HAP-1 (cell line): ENCODE measurements around the gene KCNQ1.

Source experiments
- DNase-seq, 2 experiments: peaks; one replicate each; pipeline ENCODE4 v3.0.0-alpha.2; 2016 to 2020; ENCODE audit warnings: low spot score in 2 of 2
- H3K27me3 ChIP-seq: fragments of 250-450 bp; sonication (Bioruptor Pico); 2 replicates; pipeline ENCODE4 v1.5.1; 2020; ENCODE audit warnings: low read depth, mild to moderate bottlenecking, moderate library complexity
- H3K36me3 ChIP-seq: fragments of 250-450 bp; sonication (Bioruptor Pico); replicated peaks from 2 replicates; pipeline ENCODE4 v1.5.1; 2020; ENCODE audit warnings: mild to moderate bottlenecking
- H3K4me1 ChIP-seq: fragments of 250-450 bp; sonication (Bioruptor Pico); 2 replicates; pipeline ENCODE4 v1.5.1; 2020; ENCODE audit warnings: mild to moderate bottlenecking
- H3K4me3 ChIP-seq: fragments of 250-450 bp; sonication (Bioruptor Pico); 2 replicates; pipeline ENCODE4 v1.5.1; 2020; ENCODE audit warnings: mild to moderate bottlenecking, moderate library complexity
- H3K9me3 ChIP-seq: fragments of 250-450 bp; sonication (Bioruptor Pico); 2 replicates; pipeline ENCODE4 v1.5.1; 2020; ENCODE audit warnings: mild to moderate bottlenecking, moderate library complexity
- in situ Hi-C: fragments of 300-500 bp; cut with MboI; formaldehyde crosslinking; loops from 3 replicates; pipeline ENCODE4 v1.14.3; 2020; ENCODE audit warnings: low sequenced_read_pairs, inconsistent platforms, mixed read lengths

KCNQ1 gene

DNA sequence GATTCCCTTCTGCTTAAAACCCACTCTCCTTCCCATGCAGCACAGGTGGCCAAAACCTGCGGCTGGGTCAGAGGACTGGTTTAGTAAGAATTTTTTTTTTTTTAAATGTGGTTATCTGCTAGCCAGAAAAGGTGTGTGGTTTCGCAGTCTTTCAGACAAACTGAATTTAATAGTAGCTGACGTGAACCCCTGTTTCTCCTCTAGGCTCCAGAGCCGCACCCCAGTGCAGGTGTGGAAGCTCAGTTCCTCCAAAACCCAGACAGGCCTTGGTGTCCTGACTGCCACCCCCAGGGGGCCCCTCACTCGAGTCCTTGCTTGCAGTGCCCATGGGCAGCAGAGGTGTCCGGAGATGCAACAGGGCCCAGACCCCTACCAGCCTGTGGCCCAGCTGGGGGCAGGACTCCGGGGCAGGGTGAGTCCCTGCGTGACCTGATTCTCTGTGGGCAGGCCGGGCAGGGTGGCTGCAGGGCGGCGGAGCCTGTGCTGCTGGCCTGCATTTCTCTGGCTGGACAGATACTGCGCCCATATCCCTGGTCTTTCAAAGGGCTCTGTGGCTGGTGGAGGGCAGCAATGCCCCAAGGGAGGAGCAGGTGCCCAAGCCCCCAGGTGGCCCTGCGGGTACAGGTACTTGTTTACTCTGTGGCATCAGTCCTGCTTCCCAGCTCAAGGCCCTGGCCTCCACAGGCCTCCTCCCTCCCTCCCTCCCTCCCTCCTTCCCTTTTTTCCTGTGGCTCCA, 15.2 kb downstream of the KCNQ1 start:
- no peaks in the 10 kb centered on the region for H3K9me3 ChIP-seq
- H3K27me3 ChIP-seq: no peaks in the 10 kb centered on the region
- no peaks in the 10 kb centered on the region for H3K36me3 ChIP-seq
- DNase-seq: peak in 1 of 2 experiments; percentile 4
- in situ Hi-C loops: no loop called here
- no peaks in the 10 kb centered on the region for H3K4me1 ChIP-seq
- H3K4me3 ChIP-seq: no peak overlapping the region

DNA sequence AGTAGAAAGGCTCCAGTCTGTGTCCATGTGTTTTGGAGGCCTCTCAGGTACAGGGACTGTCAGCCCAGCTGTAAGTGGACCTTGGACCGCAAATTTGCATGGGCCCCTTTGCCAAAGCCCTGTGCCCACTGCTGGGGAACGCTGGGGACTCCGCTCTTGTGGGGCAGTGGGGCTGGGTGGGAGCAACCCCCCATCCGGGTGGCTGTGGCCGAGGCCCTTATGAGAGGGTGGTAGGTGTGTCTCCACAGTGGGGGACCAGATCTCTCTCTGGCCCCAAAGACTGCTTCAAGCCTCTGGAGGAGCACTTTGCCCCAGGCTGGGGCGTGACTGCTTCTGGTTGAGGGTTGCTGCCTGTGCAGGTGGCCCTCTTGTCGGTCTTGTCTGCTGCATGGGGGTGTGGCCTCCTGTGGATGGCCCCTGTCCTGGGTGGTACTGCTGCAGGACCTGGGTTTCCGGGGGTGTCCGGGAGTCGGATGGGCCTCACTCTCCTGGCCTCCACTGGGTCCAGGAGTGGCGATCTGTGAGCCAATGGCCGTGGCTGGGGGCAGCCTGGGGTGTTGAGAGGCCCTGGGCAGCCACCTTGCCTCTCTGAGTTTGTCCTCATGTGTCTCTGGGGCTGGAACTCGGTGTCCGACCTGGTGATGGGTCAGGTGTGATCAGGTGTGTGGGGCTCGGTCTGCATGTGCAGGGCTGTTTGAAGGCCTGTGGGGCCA, 15.9 kb downstream of the KCNQ1 start:
- in situ Hi-C loops: no loop called here
- H3K36me3 ChIP-seq: no peaks in the 10 kb centered on the region
- no peaks in the 10 kb centered on the region for H3K4me1 ChIP-seq
- H3K27me3 ChIP-seq: no peaks in the 10 kb centered on the region
- H3K9me3 ChIP-seq: no peaks in the 10 kb centered on the region
- DNase-seq: peak in 1 of 2 experiments; percentile 7
- no peak overlapping the region for H3K4me3 ChIP-seq

DNA sequence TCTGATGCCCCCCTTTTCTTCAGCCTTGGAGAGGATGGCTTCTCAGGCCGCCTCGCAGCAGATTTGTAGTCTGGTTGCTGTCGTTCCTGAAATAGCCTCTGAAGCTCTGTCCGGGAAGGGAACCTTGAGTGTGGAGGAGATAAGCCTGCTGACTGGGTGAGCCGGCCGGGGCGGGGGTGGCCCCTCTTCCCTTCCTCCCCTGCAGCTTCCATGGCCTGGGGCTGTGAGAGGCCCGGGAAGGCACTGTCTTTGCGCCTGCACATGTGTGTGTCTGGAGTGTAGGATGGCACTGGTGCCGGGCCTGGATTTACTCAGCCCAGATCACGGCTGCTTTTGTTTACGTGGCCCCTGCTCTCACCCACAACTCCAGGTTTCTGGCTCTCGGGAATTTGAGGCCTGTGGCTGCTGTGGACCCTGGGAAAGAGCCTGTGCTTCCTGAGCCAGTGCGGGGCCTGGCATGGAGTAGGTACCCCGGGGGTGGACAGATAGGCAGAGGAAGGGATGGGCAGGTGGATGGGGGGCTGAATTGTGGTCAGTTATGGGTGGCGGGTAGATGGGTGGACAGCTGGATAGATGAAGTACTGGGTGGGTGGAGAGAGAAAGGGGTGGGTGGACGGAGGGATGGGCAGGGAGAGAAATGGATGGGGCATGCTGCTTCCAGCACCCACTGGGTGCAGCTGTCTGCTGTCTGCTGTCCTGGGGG, 16.6 kb downstream of the KCNQ1 start:
- in situ Hi-C loops: no loop called here
- no peak for DNase-seq
- no peaks in the 10 kb centered on the region for H3K36me3 ChIP-seq
- H3K4me1 ChIP-seq: no peaks in the 10 kb centered on the region
- no peaks in the 10 kb centered on the region for H3K27me3 ChIP-seq
- H3K9me3 ChIP-seq: no peaks in the 10 kb centered on the region
- H3K4me3 ChIP-seq: no peak overlapping the region

DNA sequence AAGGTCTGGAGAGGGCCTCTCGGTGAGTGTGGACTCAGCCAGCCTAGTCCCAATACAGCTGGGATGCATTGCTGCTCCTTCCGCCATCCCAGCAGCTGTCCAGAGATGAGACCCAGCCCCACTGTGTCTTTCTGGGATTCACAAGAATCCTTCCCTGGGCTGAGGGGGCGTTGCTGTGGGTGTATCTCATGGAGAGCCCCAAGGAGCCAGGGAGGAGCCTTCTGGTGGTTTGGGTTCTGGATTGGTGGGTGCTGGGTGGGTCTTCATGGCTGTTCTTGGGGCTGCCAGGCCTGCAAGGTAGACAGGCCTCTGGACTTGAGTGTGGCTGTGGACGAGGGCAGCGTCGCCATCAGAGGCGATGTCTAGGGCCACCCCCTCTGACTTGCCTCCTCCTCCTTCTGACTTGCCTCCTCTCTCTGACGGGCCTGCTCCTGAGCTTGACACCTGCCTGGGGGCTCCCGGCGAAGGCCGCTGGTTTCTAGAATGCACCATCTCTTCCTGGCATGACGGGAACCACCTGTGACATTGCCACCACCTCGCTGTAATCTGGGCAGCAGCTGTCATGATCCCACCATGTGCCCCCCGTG, 17.2 kb downstream of the KCNQ1 start:
- Histone ChIP-seq H3K36me3 (no peaks in the 10 kb centered on the region), H3K27me3 (no peaks in the 10 kb centered on the region), H3K9me3 (no peaks in the 10 kb centered on the region), H3K4me1 (no peaks in the 10 kb centered on the region), H3K4me3 (no peak overlapping the region)
- no peak for DNase-seq
- in situ Hi-C loops: no loop called here

DNA sequence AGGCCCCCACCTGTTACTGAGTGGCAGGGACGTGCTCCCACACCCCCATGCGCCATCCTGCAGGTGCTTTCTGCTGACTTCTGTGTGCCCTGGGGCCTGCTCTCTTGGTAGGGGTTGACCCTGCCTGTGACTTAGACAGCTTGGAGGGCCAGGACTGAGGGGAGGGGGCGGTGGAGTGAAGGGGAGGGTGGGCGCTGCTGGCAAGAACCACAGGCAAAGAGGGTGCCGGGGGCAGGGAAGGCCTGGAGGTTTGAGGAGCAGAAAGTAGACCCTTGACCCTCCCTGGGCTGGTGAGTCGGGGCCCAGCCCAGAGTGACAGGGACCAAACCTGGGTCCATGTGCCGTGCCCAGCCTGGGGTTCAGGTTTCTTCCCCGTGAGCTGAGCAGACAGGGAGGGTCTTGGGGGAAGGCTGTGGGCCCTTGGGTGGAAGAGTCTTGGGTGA, 17.8 kb downstream of the KCNQ1 start:
- in situ Hi-C loops: no loop called here
- Histone ChIP-seq H3K36me3 (no peaks in the 10 kb centered on the region), H3K4me1 (no peaks in the 10 kb centered on the region), H3K9me3 (no peaks in the 10 kb centered on the region), H3K4me3 (no peak overlapping the region), H3K27me3 (no peaks in the 10 kb centered on the region)
- DNase-seq: no peak

DNA sequence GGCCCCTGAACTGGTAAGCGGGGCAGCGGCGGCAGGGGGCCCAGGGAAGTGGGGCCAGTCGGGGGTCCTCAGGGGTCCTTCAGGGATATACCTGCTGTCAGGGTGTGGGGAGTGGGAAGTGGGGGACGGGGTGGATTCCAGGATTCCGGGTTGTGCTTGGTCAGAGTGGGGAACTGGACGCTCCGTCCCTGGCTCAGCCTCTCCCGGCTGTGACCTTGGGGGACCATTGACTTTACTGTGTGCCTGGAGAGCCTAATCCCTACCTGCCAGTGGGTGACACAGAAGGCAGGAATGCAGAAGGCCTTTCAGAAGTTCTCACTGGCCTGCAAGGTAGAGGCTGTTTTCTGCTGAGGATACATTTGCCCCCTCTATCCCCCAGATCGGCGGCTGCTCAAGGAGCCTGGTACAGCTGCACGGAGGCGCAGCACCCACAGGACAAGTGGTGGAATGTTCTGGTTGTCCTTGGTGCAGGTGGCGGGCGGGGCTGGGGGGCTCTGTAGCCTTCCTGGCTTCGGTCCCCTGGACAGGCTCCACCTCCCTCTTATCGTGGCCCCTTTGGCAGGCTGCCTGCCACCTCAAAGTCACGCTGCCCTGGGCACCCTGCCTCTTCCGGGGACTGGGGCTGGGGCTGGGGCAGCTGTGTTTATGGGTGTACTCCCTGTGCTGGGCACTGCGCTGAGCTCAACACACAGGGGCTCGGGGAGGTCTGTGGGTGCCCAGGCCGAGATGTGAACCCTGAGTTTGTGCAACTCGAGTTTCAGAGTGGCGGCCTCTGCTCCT, 18.4 kb downstream of the KCNQ1 start:
- Histone ChIP-seq H3K36me3 (no peaks in the 10 kb centered on the region), H3K27me3 (no peaks in the 10 kb centered on the region), H3K4me3 (no peak overlapping the region), H3K9me3 (no peaks in the 10 kb centered on the region), H3K4me1 (no peaks in the 10 kb centered on the region)
- in situ Hi-C loops: no loop called here
- DNase-seq: no peak

DNA sequence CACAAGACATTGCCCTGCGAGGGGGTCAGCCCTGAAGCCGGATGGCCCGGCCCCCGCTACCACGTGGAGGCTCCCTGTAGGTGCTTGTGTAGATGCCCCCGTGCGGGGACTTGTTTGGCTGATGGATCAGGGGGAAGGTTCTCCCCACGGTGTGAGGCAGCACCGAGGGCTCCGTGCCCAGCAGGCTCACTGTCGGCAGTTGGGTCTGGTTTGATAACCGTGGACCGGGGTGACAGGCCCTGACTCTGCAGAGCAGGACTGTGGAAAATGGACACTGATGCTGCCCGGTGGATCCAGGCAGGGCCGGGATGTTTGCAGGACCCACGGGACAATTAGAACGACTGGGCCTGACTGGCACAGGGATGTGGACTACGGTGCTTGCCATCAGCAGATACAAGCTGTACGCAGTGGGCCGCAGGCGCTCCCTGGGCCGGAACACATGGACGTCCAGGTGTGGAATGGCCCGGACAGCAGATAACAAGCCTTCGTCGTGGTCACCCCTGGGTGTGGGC, 19.0 kb downstream of the KCNQ1 start:
- Histone ChIP-seq H3K9me3 (no peaks in the 10 kb centered on the region), H3K4me3 (no peak overlapping the region), H3K27me3 (no peaks in the 10 kb centered on the region), H3K36me3 (no peaks in the 10 kb centered on the region), H3K4me1 (no peaks in the 10 kb centered on the region)
- DNase-seq: no peak
- in situ Hi-C loops: no loop called here

DNA sequence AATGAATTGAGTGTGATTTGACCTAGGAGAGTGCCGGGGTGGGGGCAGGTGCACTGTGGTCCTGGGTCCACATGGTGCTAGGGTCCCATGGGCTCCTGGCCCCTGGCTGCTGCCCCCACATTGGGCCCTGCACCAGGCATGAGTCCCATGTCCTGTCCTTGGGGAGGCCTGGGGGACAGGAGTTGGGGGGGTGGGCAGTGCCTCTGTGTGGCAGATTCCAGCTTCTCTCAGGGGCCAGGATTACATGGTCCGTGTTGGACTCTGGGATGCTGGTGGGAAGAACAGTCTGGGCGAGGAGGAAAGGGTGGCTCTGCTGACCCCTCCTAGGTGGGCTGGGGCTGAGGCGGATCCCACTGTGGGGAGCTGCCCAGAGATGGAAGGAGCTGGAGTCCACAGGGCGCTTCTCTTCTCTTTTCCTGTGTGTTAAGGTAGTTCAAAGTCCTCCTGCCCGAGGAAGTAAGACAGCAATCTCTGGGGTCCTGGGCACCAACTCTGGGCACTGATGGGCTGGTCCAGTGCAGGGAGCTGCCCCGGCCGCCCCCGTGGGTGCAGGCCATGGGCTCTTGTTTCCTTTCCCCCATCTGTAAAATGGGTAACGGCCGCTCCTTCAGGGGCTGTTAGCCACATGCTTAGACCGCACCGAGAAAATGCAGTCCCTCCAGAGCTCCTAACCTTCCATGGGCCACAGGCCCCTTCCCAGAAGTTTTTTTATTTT, 19.8 kb downstream of the KCNQ1 start:
- in situ Hi-C loops: no loop called here
- Histone ChIP-seq H3K9me3 (no peaks in the 10 kb centered on the region), H3K36me3 (no peaks in the 10 kb centered on the region), H3K4me3 (no peak overlapping the region), H3K27me3 (no peaks in the 10 kb centered on the region), H3K4me1 (no peaks in the 10 kb centered on the region)
- no peak for DNase-seq

DNA sequence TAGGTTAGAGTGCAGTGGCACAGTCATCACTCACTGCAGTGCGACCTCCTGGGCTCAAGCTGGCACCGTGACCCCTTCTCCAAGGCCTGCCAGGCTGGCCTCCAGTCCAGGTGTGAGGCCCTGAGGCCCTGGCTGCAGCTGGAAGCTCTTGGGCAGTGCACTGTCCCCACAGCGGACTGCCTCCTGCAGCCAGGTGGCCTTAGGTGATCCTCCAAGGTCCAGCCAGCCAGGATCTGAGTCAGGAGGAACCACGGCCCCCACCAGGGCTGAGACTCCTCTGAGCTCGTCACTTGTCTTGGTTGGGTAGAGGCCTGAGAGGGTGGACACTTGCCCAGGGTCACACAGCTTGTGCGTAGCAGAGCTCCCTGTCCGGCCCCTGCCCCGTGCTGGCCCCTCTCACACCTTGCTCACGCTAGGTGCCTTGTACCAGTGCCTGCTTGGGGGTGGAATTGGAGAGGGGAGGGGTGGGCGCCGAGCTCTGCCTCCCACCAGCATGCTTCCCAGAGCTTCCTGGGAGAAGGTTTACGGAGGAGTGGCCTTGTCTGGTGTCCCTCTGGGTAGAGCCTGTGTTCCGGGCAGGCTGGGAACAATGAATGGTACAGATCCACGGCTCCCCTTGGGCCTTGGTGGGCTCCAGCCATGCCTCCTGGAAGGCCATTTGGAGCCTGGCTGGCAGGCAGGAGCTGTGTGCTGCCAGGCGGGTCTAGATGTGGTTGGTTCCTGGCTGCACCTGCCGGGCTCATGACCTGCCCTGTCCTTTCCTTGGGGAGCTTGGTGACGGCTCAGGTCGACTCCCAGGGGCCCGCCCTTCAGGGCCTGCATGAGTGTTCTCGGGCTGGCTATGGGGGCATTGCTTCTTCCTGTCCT, 20.6 kb downstream of the KCNQ1 start:
- no peaks in the 10 kb centered on the region for H3K9me3 ChIP-seq
- no peak overlapping the region for H3K4me3 ChIP-seq
- no peaks in the 10 kb centered on the region for H3K4me1 ChIP-seq
- H3K36me3 ChIP-seq: no peaks in the 10 kb centered on the region
- no peaks in the 10 kb centered on the region for H3K27me3 ChIP-seq
- no peak for DNase-seq
- in situ Hi-C loops: no loop called here

DNA sequence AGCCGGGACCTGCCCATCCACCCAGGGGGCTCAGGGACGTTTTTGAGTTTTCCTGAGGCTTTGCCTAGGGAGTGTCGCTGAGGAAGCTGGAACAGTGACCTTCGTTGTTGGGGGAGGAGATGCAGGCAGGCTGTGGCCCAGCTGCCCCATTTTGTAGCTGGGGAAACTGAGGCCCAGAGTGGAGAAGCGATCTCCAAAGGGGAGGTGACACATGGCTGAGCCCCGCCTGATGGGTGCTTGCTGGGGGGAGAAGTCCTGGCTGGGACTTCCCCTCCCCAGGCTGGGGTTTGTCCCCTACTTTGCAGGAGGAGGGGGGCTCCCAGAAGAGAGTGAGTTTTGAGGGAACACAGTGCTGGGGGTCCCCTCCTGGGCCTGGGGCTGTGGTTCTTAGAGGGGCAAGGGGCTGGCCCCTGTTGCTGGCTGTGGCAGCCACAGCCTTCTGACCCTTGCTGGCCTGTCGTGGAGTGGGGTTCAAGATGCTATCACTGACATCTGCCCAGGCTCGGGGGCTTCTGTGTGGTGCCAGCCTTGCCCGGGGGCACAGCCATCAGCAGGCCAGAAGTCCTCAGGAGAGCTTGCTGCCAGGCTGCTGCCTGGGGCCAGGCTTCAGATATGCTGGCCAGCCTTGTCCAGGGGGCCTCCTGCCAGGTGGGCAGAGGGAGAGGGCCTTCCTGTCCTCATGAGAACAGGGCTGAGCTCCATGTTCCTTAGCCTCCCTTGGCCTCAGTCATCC, 21.4 kb downstream of the KCNQ1 start:
- Histone ChIP-seq H3K4me1 (no peaks in the 10 kb centered on the region), H3K4me3 (no peak overlapping the region), H3K36me3 (no peaks in the 10 kb centered on the region), H3K9me3 (no peaks in the 10 kb centered on the region), H3K27me3 (no peaks in the 10 kb centered on the region)
- no peak for DNase-seq
- in situ Hi-C loops: no loop called here

DNA sequence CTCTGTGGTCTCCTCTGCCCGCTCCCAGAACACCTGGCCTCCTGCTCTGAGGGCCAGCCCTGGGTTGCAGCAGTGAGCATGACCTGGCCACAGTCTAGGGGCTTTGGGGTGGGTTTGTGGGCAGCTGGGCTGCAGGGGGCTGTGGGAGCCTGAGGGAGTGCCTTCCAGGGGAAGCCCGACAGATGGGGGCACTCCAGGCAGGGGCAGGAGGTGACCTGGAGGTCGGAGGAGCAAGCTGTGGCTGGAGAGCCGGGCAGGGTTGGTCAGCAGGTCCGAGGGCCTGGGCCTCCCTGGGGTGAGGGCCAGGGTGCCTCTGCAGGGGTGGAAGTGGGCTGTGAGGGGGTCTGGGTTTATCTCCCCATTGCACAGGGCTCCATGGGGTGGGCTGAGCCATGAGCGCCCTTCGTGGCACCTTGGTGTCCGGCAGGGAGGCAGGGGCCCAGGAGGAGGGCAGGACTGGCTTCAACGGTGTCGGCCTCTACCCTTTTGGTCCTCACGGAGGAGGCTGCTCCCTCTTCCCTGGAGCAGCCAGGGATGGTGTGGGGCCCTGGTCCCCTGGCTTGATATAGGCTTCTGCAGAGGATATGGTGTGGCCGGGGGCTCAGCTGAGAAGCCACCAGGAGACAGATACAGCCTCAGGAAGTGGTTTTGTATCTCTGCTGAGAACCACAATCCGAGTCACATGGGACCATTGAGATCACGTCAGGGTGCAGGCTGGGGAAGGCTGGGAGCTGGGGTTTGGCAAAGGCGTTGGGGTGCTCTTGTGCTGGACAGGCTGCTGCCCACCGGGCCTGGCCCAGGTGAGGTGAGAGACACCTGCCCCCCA, 22.3 kb downstream of the KCNQ1 start:
- no peaks in the 10 kb centered on the region for H3K36me3 ChIP-seq
- in situ Hi-C loops: no loop called here
- no peak overlapping the region for H3K4me3 ChIP-seq
- no peaks in the 10 kb centered on the region for H3K27me3 ChIP-seq
- no peaks in the 10 kb centered on the region for H3K9me3 ChIP-seq
- H3K4me1 ChIP-seq: no peaks in the 10 kb centered on the region
- peak in 1 of 2 experiments; percentile 6 for DNase-seq
